Dermis blood vessel endothelial cell (primary cell): ENCODE results near the gene ZNF324B. TPM values are rescaled to one million over a fixed set of nuclear protein-coding genes. Genes with fewer than 3 reads are reported as not detected.
"Not testable (repeated sequence)": the region's sequence is repeated elsewhere in the genome, so short reads cannot be mapped to it uniquely, and the experiment has no call there.

ENCODE experiments used
- DNase-seq: peaks from one replicate; pipeline ENCODE4 v3.0.0; 2010
- total RNA-seq: library from RNA; depleted of rRNA; stranded (reverse); fragments of >200 nt; gene quantifications from 2 replicates; pipeline ENCODE4 v1.2.3, GENCODE V29; 2014

The ZNF324B gene
- total RNA-seq, 1 donor from 2014 or later = 7.8 TPM

DNA sequence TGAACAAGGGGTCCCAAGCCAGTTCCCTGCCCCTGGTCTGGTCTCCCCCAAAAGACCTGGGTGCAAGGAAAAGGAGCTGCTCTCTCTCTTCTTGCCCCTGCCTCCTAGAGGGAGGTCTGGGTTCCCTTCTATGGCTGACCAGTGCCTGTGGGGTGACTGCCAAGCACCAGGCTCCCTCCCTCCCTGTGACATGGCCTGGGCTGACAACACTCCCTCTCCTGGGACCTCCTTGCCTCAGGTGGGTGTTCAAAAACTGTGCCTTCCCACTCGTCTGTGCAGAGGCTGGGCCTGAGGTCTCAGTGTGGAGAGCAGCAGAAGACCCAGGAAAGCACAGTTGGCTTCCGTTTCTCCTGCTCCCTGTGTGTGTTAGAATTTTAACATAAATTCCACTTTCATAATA lies 29.4 kb downstream of the ZNF324B start:
- DNase-seq = no peak

DNA sequence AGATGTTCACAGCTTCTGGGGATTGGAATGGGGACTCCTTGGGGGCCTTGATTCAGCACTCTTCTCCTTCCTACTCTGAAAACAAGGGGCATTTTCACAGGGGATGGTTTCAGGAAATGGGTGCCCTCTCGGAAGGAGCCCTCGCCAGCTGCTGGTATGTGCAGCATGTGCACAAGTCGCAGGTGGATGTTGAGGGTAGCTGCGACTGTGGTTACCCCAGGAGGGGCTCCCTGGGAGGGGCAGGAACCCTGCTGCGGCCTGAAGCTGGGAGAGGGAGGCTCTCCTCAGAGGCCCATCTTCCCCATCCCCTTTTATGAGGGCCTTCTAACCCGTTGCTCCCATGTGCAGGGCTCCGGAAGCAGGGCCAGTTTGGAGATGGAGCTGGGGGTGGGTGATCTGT lies 30.9 kb downstream of the ZNF324B start:
- no peak for DNase-seq

DNA sequence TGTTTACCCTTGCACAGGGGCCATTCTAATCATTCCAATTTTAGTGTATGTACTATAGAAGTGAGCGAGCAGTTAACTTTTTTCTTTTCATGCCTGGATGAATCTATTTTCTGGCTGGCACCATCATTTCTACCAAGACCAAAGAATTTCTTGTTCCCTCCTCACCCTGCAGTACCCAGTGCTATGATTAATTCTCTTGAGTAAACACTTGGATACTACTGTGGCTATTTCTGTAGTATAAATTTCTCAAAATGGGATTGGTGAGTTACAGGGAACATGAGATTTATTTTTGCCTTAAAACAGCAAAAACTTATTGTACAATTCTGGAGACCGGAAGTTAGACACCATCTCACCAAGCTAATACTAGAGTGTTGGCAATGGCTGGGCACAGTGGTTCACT lies 32.4 kb downstream of the ZNF324B start:
- no peak for DNase-seq

DNA sequence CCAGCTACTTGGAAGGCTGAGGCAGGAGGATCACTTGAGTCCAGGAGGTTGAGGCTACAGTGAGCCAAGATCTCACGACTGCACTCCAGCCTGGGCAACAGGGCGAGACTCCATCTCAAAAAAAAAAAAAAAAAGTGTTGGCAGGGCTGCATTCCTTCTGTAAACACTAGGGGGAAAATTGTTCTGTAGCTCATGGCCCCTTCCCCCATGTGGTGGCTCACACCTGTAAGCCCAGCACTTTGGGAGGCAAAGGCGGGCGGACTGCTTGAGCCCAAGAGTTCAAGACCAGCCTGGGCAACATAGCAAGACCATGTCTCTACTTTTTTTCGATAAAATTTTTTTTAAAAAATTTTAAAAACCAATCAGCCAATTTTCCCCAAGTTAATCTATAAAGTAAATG lies 32.9 kb downstream of the ZNF324B start:
- not testable (repeated sequence) for DNase-seq

DNA sequence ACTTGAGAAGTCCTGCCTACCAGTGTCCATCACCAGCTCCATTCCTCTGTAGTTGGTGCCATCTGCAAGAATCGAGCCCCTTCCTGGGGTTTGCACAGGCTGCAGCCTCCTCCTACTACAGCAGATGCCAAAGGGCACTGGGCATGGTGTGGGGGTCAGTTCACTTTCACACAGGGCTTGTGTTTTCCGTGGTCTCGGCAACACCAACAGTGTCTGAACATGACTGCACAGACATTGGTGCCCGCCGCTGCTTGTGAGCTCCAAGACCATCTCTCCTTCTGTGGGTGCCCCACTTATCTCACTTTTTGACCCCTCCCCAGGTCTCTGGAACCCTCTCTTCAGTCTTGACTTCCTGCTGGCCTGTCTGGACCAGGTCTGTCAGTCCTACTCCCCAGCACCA lies 40.0 kb downstream of the ZNF324B start:
- DNase-seq = no peak

DNA sequence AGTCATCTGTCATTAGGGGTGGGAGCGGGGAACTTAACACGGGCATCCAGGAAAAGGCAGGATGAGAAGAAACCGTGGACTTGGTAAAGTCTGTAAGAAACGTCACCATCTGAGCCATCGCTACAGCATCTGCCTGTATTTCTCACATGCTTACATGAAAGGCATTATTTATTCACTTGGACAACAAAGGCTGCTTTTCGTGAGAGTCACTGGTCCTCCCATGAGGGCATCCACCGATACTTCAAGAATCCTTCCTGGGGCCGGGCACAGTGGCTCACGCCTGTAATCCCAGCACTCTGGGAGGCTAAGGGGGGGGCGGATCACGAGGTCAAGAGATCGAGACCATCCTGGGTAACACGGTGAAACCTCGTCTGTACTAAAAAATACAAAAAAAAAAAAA lies 40.8 kb downstream of the ZNF324B start:
- DNase-seq = no peak

DNA sequence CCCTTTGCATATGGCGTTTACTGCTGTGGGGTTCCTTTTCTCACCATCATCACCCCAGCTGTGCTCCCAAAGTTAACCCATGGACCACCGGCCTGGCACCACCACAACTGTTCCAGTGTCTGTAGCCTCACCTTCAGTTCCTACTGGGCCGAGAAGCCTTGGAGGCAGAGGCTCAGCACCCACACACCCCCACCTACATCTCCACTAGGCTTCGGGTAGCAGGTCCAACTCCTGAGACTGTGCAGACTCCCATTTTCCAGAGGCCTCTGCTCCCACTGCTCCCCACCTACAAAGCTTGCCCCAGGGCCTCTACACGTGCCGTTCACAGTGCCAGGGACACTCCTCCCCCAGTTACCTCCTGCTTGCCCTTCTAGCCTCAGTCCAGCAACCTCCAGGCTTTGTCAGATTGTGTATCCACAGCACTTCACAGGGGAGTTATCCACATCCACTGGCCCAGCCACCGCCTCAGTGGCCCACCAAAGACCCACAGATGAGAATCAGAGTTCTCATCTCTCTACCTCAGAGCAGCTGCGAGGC lies 46.3 kb downstream of the ZNF324B start:
- no peak for DNase-seq

DNA sequence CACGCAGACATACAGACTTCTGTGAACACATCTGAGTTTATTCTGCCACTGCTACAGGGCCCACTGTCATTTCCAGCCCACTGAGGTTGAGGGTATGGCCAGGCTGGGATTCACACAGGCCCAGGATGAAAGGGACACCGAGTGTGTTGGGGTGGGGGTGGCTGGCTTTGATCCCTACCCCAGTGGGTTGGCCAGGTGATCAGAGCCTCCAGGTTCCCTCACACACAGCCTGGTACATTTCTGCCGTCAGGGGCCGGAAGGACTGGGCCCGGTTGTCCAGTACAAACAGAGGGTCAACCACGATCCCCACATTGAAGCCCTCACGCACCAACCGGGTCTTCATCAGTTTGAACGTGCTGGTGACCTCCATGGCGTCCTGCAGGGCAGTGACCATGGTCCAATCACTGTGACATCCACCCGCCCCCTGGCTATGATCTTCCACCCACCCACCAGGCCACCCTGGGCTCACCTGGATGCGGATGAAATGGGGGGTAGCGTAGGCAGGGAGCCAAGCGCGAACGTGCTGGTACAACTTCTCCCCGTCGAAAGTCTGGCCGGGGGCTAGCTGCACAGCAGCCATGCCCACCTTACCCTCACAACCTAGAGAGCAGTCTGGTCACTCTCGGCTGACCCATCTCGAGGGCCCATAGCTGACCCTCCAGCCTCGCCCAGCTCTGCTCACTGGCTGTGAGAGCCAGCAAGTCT lies 47.0 kb downstream of the ZNF324B start:
- no peak for DNase-seq

DNA sequence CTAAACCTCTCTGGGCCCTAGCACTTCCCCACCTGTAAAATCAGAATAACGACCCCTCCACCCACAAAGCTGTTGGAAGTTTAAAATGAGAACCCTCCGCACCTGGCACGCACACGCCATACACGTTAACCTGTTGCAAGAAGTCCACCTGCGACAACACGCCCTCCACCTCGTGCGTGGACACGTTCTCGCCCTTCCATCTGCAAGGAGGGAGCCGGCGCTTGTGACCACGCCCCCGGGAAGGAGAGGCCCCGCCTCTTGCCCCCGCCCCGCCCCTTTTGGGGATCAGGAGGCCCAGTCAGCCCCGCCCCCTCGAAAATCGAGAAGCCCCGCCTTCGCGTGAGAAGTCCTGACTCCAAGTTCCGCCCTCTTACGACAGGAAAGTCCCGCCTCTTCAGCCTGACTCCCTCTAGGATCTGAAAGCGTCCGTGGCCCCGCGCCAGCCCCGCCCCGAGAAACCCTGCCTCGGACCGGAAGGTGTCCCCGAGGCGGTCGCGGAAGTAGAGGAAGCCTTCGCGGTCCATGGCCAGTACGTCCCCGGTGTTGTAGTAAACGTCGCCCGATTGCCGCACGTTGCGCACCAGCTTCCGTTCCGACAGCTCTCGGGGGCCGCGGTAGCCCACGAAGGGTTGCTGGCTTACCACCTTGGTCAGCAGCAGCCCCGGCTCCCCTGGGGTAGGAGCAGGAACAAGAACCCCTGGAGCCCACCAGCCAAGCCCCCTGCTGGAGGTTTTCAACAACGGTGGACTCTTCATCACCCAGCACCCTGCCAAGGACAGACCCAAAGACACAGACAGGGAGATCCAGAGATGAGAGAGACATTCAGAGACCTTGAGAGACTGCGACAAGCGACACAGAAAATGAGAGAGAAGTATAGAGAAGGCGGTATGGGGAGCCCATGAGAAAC lies 47.9 kb downstream of the ZNF324B start:
- peak; percentile 98 for DNase-seq

DNA sequence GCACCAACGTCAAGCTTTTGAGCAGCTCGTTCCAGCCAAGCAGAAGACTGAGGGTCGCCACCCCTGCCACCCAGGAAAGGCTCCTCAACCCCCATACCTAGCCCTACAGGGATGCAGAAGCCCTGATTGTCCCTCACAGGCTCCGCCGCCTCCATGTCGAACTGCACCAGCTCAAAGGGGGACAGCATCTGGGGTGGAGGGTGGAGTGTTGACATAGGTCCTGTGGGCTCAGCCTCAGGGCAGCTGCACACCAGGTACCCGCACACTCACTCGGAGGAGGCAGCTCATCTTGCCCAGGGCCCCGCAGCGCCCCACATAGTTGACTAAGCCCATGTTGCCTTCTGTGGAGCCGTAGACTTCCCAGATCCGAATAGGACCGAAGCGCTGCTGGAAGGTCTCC lies 48.8 kb downstream of the ZNF324B start:
- no peak for DNase-seq

Other genes with a start within 250 kb of the ZNF324B start
- 57.9 and 67.4 TPM in 2 replicates for gene ZNF544, start 222.7 kb upstream of the ZNF324B start, total RNA-seq
- 5.6 and 6.1 TPM in 2 replicates for gene ZNF8, start 172.7 kb upstream of the ZNF324B start, total RNA-seq
- 24.1 and 31.8 TPM in 2 replicates for gene ERVK3-1, start 146.2 kb upstream of the ZNF324B start, total RNA-seq
- 3.4 and 3.7 TPM in 2 replicates for gene ZSCAN22, start 124.6 kb upstream of the ZNF324B start, total RNA-seq
- 0.37 and 12.4 TPM in 2 replicates for gene A1BG, start 98.1 kb upstream of the ZNF324B start, total RNA-seq
- 1.3 and 2.9 TPM in 2 replicates for gene ZNF497, start 88.9 kb upstream of the ZNF324B start, total RNA-seq
- 3.5 and 4.1 TPM in 2 replicates for gene ZNF837, start 70.6 kb upstream of the ZNF324B start, total RNA-seq
- gene RPS5, start 64.4 kb upstream of the ZNF324B start, total RNA-seq = 1,348 and 2,550 TPM in 2 replicates
- not detected in 2 replicates for gene RNF225, start 56.0 kb upstream of the ZNF324B start, total RNA-seq
- gene ZNF584, start 43.0 kb upstream of the ZNF324B start, total RNA-seq = 8.2 and 12.0 TPM in 2 replicates
- 7.5 and 7.6 TPM in 2 replicates for gene ZNF132, start 11.5 kb upstream of the ZNF324B start, total RNA-seq
- gene ZNF324, start 15.5 kb downstream of the ZNF324B start, total RNA-seq = 13.1 and 18.5 TPM in 2 replicates
- 7.1 and 7.6 TPM in 2 replicates for gene ZNF446, start 24.7 kb downstream of the ZNF324B start, total RNA-seq
- gene SLC27A5, start 60.4 kb downstream of the ZNF324B start, total RNA-seq = 3.7 and 4.1 TPM in 2 replicates
- 6.1 and 9.3 TPM in 2 replicates for gene ZBTB45, start 68.2 kb downstream of the ZNF324B start, total RNA-seq
- gene TRIM28, start 92.4 kb downstream of the ZNF324B start, total RNA-seq = 259 and 492 TPM in 2 replicates
- 84.6 and 107 TPM in 2 replicates for gene CHMP2A, start 103.5 kb downstream of the ZNF324B start, total RNA-seq
- 58.9 and 67.6 TPM in 2 replicates for gene UBE2M, start 107.0 kb downstream of the ZNF324B start, total RNA-seq
- 14.5 and 15.8 TPM in 2 replicates for gene MZF1, start 121.7 kb downstream of the ZNF324B start, total RNA-seq